Right ventricle myocardium superior (tissue), 1 donor: ENCODE results near the gene KLHL26. TPM values are rescaled to one million over a fixed set of nuclear protein-coding genes. Genes with fewer than 3 reads are reported as not detected.
A peak's percentile ranks its signal among the peaks of the same experiment; 100 is the strongest.
"Not testable (repeated sequence)": the region's sequence is repeated elsewhere in the genome, so short reads cannot be mapped to it uniquely, and the experiment has no call there.

Experiments
- ATAC-seq: fragments of 200-7000 bp; cut with Tn5 transposase; one replicate; pipeline ENCODE4 v1.9.1; 2020; ENCODE audit warnings: mild to moderate bottlenecking; ENCODE audit not compliant: poor library complexity
- DNase-seq: peaks from one replicate; pipeline ENCODE4 v3.0.0-alpha.2; 2020
- intact Hi-C: fragments of 100-400 bp; cut with DNase I; formaldehyde crosslinking; loops from one replicate; pipeline ENCODE4 v1.11.2; 2022
- long read RNA-seq: library from polyadenylated mRNA; unstranded; transcript quantifications from one replicate; pipeline ENCODE4 v2.0.0, GENCODE V29; 2021
- total RNA-seq: library from RNA; stranded (reverse); fragmentation: NEBNext Ultra II Directional; extraction: Animal tissue kit (Norgen Biotek cat#: 25700); gene quantifications from one replicate; pipeline ENCODE4 v1.2.1, GENCODE V29; 2021
- donor health status: DM: no; HTN: yes; CAD: no; lungs with severe emphysema.

KLHL26 gene, protein sequence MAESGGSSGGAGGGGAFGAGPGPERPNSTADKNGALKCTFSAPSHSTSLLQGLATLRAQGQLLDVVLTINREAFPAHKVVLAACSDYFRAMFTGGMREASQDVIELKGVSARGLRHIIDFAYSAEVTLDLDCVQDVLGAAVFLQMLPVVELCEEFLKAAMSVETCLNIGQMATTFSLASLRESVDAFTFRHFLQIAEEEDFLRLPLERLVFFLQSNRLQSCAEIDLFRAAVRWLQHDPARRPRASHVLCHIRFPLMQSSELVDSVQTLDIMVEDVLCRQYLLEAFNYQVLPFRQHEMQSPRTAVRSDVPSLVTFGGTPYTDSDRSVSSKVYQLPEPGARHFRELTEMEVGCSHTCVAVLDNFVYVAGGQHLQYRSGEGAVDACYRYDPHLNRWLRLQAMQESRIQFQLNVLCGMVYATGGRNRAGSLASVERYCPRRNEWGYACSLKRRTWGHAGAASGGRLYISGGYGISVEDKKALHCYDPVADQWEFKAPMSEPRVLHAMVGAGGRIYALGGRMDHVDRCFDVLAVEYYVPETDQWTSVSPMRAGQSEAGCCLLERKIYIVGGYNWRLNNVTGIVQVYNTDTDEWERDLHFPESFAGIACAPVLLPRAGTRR
- total RNA-seq = 4.5 TPM
- long read RNA-seq, full-length matches to known transcripts = 21 of 34 reads
- long read RNA-seq, partial matches to known transcripts = 2 of 34 reads
- long read RNA-seq, other reads (novel, unspliced or antisense) = 11 of 34 reads

DNA sequence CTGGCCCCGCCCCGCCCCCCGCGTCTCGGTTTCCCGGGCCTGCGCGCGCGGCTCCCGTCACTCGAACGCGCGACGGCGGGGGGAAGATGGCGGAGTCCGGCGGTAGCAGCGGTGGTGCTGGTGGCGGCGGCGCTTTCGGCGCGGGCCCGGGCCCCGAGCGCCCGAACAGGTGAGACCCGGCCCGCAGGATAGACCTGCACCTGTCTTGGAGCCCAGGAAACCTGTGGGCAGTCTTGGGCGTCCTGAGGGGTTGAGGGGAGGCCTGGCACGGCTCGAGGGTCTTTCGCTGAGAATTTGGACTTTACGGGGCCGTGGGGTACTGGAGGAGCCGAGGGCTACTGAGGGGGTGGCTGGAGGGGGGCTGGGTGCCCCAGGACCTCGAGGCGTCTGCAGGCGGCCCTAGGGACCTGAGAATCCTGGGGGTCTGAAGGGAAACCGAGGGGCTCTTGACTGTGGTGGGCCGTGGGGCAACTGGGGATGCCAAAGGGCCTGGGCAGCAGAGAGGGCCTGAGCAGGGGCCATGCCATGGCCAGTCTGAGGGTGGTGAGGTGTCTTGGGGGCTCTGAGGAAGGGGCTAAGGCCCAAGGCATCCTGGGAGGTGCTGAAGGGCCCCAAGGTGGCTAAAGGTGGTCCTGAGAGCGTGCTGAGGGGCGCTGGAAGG is at the start of gene KLHL26:
Gene KLHL26 (plus strand): TSS at position 60 of the 661 bp plus-strand sequence. CDS start 27 bp downstream, at position 87.
- no peak for ATAC-seq

GRCh38 chr19:18587561-18587960 is 49.3 kb upstream of the KLHL26 start:
- no peak for DNase-seq
- ATAC-seq = no peak
- intact Hi-C loops = no loop called here

More for the DNA sequence above, at the start of gene KLHL26:
- intact Hi-C loops = no loop called here
- no peak for DNase-seq

- DNase-seq (no peak), ATAC-seq (no peak)
- intact Hi-C loops = no loop called here
Measured at GRCh38 chr19:18587962-18588610, 48.7 kb upstream of the KLHL26 start.

DNA sequence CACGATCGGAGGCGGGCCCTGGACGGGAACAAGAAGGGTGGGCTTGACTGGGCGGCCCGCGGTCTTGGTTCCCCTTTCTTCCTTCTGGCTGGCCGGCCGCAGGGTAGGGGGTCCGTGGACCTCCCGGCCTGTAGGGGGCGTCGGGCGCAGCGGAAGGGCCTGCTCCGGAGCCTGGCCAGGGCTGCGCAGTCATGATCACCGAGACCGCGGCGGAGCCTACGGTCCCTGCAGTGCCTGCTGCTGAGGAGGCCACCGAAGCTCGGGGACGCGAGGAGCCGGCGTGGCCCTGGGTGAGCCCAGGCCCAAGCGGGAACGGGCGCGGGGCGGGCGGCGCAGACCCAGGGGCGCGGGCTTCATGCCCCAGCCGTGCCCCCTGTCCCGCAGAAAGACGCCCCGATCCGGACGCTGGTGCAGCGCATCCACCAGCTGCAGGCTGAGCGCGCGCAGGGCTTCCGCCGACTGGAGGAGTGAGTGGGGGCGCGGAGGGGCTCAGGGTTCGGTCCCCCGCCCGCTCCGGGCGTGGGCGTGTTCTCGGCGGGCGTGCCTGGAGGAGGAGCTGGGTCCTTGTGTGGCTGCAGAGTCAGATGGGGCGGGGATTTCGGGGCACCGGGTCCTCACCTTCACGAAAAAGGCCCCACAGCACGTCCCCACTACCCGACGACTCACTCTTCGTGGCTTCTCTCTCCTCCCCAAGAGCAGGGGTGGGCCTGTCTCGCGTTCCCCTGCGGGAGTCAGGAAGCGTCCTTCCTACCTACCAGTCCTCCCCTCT is 48.0 kb upstream of the KLHL26 start, which contains the start of gene REX1BD:
Gene REX1BD (plus strand): TSS at position 188 of the 769 bp plus-strand sequence. CDS start 4 bp downstream, at position 192.
- intact Hi-C loops = no loop called here
- ATAC-seq (peak; percentile 92), DNase-seq (peak; percentile 94)

GRCh38 chr19:18589380-18590272 is 47.2 kb upstream of the KLHL26 start:
- ATAC-seq = peak; percentile 76
- intact Hi-C loops = no loop called here
- peak; percentile 79 for DNase-seq

DNA sequence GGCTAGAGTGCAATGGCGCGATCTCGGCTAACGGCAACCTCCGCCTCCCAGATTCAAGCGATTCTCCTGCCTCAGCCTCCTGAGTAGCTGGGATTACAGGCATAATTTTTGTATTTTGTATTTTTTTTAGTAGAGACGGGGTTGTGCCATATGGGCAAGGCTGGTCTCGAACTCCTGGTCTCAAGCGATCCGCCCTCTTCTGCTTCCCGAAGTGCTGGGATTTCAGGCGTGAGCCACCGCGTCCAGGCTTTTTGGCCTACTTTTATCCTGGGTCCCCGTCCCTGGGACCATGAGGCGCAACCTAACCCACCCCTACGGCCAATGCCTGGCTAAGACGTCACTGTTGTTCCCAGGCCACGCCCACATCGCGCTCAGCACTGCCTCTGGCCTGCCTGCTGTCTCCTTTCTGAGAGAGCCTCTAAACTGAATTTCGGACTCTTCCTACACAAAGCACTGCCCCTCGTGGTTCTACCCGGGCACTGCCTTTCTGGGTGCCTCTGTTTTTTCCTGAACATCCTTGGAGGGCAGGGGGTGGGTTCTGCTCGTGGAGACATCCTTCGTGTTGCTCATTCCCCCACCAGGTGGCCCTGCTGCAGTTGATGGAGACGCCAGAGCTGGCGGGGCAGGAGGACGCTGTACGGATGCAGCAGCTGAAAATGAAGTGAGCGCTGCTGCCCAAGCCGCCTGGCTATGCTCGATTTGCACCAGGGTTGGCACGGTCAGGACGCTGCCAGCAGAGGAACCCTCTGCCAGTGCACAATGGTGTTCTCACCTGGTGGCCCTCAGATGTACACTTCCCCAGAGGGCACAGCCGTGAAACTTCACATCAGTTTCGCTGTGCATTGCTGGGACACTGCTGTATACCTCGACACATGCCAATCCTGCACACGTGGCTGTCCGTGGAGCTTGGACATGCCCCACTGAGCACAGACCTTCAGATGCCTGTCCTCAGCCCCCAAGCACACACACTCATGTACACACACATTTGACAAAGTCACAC is 46.3 kb upstream of the KLHL26 start:
- no peak for ATAC-seq
- intact Hi-C loops = no loop called here
- DNase-seq = peak; percentile 64

GRCh38 chr19:18591735-18592385 is 45.0 kb upstream of the KLHL26 start:
- no peak for DNase-seq
- intact Hi-C loops = no loop called here
- ATAC-seq = no peak

DNA sequence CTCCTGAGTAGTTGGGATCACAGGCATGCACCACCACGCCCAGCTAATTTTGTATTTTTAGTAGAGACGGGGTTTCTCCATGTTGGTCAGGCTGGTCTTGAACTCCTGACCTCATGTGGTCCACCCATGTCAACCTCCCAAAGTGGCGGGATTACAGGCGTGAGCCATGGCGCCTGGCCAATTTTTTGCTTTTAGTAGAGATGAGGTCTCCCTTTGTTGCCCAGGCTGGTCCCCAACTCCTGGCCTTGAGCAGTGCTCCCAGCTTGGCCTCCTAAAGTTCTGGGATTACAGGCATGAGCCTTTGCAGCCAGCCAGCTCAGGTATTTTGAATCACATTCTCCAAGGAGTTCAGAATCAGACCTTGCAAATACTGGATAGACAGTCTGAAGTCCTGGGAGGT is 44.1 kb upstream of the KLHL26 start:
- DNase-seq, intact Hi-C loops, ATAC-seq: not testable (repeated sequence)

DNA sequence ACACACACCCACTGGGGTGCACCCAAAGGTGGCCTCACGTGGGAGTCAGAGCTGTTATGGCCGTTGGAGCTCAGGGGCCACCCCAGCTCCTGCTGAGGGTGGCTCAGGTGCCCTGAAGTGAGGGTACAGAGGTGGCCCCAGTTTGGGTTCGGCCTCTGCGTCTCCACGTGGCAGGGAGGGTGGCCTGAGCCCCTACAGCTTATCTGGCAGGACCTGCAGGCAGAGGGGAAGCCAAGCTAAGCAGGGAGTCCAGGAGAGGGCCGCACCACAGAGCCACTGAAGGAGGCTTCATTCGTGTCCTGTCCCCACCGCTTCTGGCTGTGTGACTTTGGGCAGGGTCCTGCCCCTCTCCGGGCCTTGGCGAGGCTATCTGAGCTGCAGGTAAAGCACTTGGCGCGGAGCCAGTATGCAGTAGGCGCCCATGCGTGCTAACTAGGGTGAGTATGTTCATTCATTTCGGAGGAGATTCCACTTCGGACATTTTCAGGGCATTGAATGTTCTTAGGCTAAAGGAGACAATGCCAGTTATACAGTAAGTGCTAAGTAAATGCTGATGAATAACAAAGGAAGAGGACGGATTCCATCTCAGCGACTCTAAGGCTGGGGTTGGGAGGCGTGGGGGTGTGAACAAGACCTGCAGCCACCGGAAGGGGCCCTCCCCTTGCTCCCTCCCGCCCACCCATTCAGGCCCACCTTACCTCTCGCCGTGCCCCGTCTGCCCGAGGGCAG is 43.3 kb upstream of the KLHL26 start:
- no peak for DNase-seq
- ATAC-seq = no peak

GRCh38 chr19:18594096-18594823 is 42.6 kb upstream of the KLHL26 start:
- ATAC-seq (peak; percentile 75), DNase-seq (peak; percentile 82)

More for the DNA sequence above, 43.3 kb upstream of the KLHL26 start:
- intact Hi-C loops = no loop called here

DNA sequence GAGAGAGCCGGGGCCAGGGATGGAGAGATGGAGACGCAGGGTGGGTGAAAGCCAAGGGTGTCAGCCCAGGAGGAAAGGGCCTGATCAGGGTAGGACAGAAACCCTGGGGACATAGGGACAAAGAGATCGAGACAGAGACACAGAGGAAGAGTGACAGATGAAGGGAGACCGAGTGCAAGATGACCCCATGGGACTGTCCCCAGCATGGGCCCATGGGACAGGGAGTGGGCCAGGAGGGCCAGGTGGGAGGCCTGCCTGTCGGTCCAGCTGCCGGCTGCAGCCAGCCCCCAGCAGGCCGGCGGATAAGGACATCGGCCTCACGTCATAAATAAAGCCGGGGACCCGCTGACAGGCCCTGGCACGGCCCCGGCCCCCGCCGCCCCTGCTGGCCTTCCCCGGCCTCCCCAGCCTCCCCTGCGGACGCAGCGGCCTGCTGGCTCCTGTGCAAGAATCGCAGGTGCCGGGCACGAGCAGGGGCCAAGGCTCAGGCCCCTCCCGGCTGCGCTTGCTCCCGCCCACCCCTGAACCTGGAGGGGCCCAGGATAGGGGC is 41.9 kb upstream of the KLHL26 start:
- ATAC-seq = peak; percentile 32
- DNase-seq = no peak
- intact Hi-C loops = loop anchor here (5.0 kb wide), 1 partner anchor 252 kb away; no protein-coding TSS in a partner anchor

More at GRCh38 chr19:18594096-18594823, 42.6 kb upstream of the KLHL26 start:
- intact Hi-C loops = no loop called here

DNA sequence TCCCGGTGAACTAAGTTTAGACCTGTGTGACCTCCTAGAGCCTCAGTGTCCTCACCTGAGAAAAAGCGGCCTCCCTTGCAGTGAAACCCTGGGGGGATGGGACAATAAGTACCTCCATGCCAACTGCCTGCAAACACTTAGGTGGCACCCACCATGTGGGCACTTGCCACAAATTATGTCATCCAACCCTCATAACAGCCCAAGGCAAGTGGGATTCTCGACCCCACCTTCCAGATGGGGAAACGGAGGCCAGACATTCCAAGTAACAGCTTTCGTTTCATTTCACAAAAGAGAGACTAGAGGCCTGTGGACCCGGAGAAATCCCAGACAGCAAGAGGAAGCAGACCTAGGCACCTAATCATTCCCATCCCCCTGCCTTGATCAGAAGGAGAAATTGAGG is 41.4 kb upstream of the KLHL26 start:
- DNase-seq (no peak), ATAC-seq (no peak)
- intact Hi-C loops = loop anchor here (5.0 kb wide), 1 partner anchor 252 kb away; no protein-coding TSS in a partner anchor

- intact Hi-C loops = loop anchor here (5.0 kb wide), 1 partner anchor 251 kb away; no protein-coding TSS in a partner anchor
- ATAC-seq (peak; percentile 45), DNase-seq (peak; percentile 66)
Measured at GRCh38 chr19:18596752-18597157, 40.1 kb upstream of the KLHL26 start.
